Karpas-422 (cell line): ENCODE measurements around the gene IL6R. TPM values are rescaled to one million over a fixed set of nuclear protein-coding genes. Genes with fewer than 3 reads are reported as not detected.
A peak's percentile ranks its signal among the peaks of the same experiment; 100 is the strongest.

Source experiments
- DNase-seq: peaks from one replicate; pipeline ENCODE4 v3.0.0-alpha.2; 2015
- H2AFZ ChIP-seq: fragments of 200-600 bp; sonication (generic); 2 replicates; pipeline ENCODE4 v1.6.1; 2014; ENCODE audit warnings: antibody characterized with exemption, low read length, mixed read lengths
- H3K27ac ChIP-seq: fragments of 200-600 bp; sonication (generic); 2 replicates; pipeline ENCODE4 v1.5.1; 2014; ENCODE audit warnings: mild to moderate bottlenecking, low read length, moderate library complexity
- H3K27me3 ChIP-seq: fragments of 200-600 bp; sonication (generic); 2 replicates; pipeline ENCODE4 v1.6.1; 2014; ENCODE audit warnings: low read length, mixed read lengths
- H3K36me3 ChIP-seq: fragments of 200-600 bp; sonication (generic); 2 replicates; pipeline ENCODE4 v1.6.1; 2014; ENCODE audit warnings: low read length, mixed read lengths; ENCODE audit not compliant: insufficient read depth
- H3K4me1 ChIP-seq: fragments of 200-600 bp; sonication (generic); 2 replicates; pipeline ENCODE4 v1.6.1; 2014; ENCODE audit warnings: mild to moderate bottlenecking, low read length, mixed read lengths
- H3K4me2 ChIP-seq: fragments of 200-600 bp; sonication (generic); 2 replicates; pipeline ENCODE4 v1.6.1; 2014; ENCODE audit warnings: low read length, low read depth, mild to moderate bottlenecking; ENCODE audit not compliant: poor library complexity, severe bottlenecking
- H3K4me3 ChIP-seq: fragments of 200-600 bp; sonication (generic); 2 replicates; pipeline ENCODE4 v1.5.1; 2014; ENCODE audit warnings: mild to moderate bottlenecking, antibody characterized with exemption, low read length, mixed read lengths
- H3K79me2 ChIP-seq: fragments of 200-600 bp; sonication (generic); 2 replicates; pipeline ENCODE4 v1.6.1; 2014; ENCODE audit warnings: mild to moderate bottlenecking, low read length, mixed read lengths
- H3K9ac ChIP-seq: fragments of 200-600 bp; sonication (generic); 2 replicates; pipeline ENCODE4 v1.6.0; 2014; ENCODE audit warnings: low read length
- H3K9me2 ChIP-seq: fragments of 200-600 bp; sonication (generic), shearing (Covaris generic); replicated peaks from 2 replicates; pipeline ENCODE4 v1.6.0; 2014; ENCODE audit warnings: mild to moderate bottlenecking, low read length, moderate library complexity; ENCODE audit not compliant: insufficient read depth
- H3K9me3 ChIP-seq: fragments of 300-700, 200-600 bp; sonication (generic); 2 replicates; pipeline ENCODE4 v1.6.1; 2014; ENCODE audit warnings: low read length, mixed read lengths
- H4K20me1 ChIP-seq: fragments of 200-600 bp; sonication (generic); 2 replicates; pipeline ENCODE4 v1.6.1; 2014; ENCODE audit warnings: mild to moderate bottlenecking, antibody characterized with exemption, low read length, low read depth; ENCODE audit not compliant: insufficient read depth
- total RNA-seq: library from RNA; depleted of rRNA; stranded (reverse); fragments of >200 nt; shearing (Covaris generic); gene quantifications from 2 replicates; pipeline ENCODE4 v1.2.3, GENCODE V29; 2014; ENCODE audit warnings: low replicate concordance

Gene IL6R
- total RNA-seq, 1 experiment from 2014 or later, result not detected

- H3K4me3 ChIP-seq, result no peak overlapping the region
- no peak overlapping the region for H3K4me2 ChIP-seq
- no peak for DNase-seq
- no peaks in the 10 kb centered on the region for H3K36me3 ChIP-seq
- no peak overlapping the region for H3K9ac ChIP-seq
- H3K4me1 ChIP-seq, result peaks cover 32% of the 10 kb centered on the region
- no peaks in the 10 kb centered on the region; the same call in 1 of the 2 replicates for H4K20me1 ChIP-seq
- H3K9me2 ChIP-seq, result no peaks in the 10 kb centered on the region
- H3K27me3 ChIP-seq, result peaks cover 5% of the 10 kb centered on the region; the same call in 1 of the 2 replicates
- no peak overlapping the region for H2AFZ ChIP-seq
- no peaks in the 10 kb centered on the region for H3K79me2 ChIP-seq
- no peaks in the 10 kb centered on the region for H3K9me3 ChIP-seq
- H3K27ac ChIP-seq, result no peak overlapping the region
Observed at GRCh38 chr1:154403261-154403943, 1.7 kb upstream of the IL6R start.

DNA sequence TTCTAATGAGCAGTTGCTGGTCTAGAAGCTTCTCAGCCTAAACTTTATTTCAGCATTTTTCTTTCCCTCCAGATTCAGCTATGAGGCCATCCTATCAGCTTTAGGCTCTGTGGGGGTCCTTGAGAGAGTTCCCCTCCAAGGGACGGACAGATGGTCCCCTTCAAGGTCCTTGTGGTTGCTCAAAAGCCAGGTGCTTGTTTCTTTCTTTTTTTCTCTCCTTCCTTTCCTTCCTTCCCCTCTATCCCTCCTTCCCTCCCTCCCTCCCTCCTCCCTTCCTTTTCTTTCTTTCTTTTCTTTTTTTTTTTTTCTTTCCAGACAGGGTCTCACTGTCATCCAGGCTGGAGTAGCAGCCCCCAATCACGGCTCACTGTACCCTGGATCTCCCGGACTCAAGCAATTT lies 1.2 kb upstream of the IL6R start:
- Histone ChIP-seq H3K27ac (no peak overlapping the region), H4K20me1 (no peaks in the 10 kb centered on the region; the same call in 1 of the 2 replicates), H3K27me3 (peaks cover 5% of the 10 kb centered on the region; the same call in 1 of the 2 replicates), H2AFZ (no peak overlapping the region), H3K4me3 (no peak overlapping the region), H3K79me2 (no peaks in the 10 kb centered on the region), H3K9me2 (no peaks in the 10 kb centered on the region), H3K9ac (no peak overlapping the region), H3K36me3 (no peaks in the 10 kb centered on the region), H3K4me2 (no peak overlapping the region), H3K4me1 (peaks cover 32% of the 10 kb centered on the region), H3K9me3 (no peaks in the 10 kb centered on the region)
- DNase-seq, result no peak

DNA sequence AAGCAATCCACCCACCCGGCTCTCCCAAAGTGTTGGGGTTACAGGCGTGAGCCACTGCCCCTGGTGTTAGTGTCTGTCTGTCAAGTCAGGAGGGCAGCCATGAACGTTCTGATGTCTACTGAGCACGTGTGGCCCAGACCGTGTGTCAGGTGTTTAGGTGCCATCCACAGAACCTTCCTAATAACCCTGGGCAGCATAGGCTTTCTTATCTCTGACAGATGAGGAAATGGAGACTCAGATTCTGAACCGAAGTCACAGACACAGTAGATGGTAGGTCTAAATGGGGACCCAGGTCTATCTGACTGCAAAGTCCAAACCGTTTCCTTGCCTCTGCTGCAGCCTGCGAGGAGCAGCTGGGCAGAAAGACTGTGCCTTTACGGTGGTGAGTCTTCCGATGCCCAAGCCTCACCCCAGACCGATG lies 622 bp upstream of the IL6R start:
- Histone ChIP-seq H3K27me3 (peaks cover 5% of the 10 kb centered on the region; the same call in 1 of the 2 replicates), H3K79me2 (no peaks in the 10 kb centered on the region), H3K27ac (no peak overlapping the region), H3K4me1 (peaks cover 32% of the 10 kb centered on the region), H3K9me2 (no peaks in the 10 kb centered on the region), H2AFZ (0 out of 2 replicates have a peak overlapping the region, but pooled peaks have one; percentile 56), H4K20me1 (no peaks in the 10 kb centered on the region; the same call in 1 of the 2 replicates), H3K4me2 (peak overlapping the region; percentile 63), H3K36me3 (no peaks in the 10 kb centered on the region), H3K4me3 (peak overlapping the region; percentile 49; the same call in 1 of the 2 replicates), H3K9me3 (no peaks in the 10 kb centered on the region), H3K9ac (no peak overlapping the region)
- peak; percentile 43 for DNase-seq

DNA sequence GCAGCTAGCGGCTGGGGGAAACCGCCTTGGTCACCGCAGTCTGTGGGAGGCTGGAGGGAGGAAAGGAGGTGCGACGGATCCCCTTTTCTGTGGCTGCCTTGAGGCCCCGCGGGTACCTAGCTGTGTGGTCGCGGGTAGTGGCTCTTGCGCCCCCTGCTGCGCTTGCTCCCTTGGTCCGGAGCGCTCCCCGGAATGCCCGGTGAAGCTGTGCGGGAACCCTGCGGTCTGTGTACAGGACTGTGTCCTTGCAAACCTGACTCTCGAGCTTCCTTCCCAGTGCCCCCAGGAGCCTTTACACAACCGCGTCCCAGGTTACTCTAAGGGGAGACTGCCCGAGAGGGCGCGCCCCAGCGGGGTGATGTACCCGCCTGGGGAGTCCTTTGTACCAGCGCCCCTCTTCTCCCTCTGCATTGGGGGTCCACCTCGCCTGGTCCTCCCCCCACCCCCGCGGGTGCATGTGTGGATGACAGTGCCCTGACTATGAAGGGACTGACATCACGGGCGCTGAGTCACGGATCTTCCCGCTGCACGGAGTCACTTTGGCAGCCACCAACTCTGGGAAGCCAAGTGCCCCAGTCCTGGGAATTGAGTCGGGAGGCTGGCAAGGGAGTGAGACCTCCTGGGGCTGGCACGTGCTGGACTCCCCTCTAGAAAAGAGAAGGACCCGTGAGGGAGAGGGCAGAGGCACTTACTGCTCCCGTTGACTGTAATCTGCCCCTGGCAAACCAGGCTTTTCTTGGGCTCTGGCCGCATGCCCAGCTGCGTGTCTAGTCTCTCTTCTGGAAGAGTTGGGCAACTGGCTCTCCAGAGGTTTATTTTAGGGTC lies 816 bp downstream of the IL6R start:
- H3K9me2 ChIP-seq, result no peaks in the 10 kb centered on the region
- no peaks in the 10 kb centered on the region for H3K79me2 ChIP-seq
- H3K4me1 ChIP-seq, result peaks cover 32% of the 10 kb centered on the region
- no peak overlapping the region for H2AFZ ChIP-seq
- H3K36me3 ChIP-seq, result no peaks in the 10 kb centered on the region
- H3K27ac ChIP-seq, result no peak overlapping the region
- peaks cover 5% of the 10 kb centered on the region; the same call in 1 of the 2 replicates for H3K27me3 ChIP-seq
- H3K9me3 ChIP-seq, result no peaks in the 10 kb centered on the region
- peak; percentile 49 for DNase-seq
- H4K20me1 ChIP-seq, result no peaks in the 10 kb centered on the region; the same call in 1 of the 2 replicates
- peak overlapping the region; percentile 63 for H3K4me2 ChIP-seq
- H3K4me3 ChIP-seq, result peak overlapping the region; percentile 49; the same call in 1 of the 2 replicates
- H3K9ac ChIP-seq, result peak overlapping the region; percentile 48

DNA sequence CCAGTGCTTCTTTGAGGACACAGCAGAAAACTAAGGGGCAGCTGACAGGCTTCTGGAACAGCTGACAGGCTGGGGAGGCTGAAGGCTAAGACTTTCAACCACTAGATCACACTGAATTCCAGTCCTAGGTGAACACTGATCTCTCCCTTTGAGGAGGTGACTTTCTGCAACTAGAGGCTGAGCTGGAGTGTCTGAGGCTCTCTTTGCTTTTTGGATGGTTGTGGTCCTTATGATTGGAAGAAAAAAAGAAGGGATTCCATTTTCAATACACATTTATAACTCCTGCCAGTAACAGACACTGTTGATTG lies 1.4 kb downstream of the IL6R start:
- H4K20me1 ChIP-seq, result no peaks in the 10 kb centered on the region; the same call in 1 of the 2 replicates
- no peak for DNase-seq
- peaks cover 32% of the 10 kb centered on the region for H3K4me1 ChIP-seq
- H3K27ac ChIP-seq, result no peak overlapping the region
- H3K4me3 ChIP-seq, result no peak overlapping the region
- H3K36me3 ChIP-seq, result no peaks in the 10 kb centered on the region
- H3K9me2 ChIP-seq, result no peaks in the 10 kb centered on the region
- H3K4me2 ChIP-seq, result no peak overlapping the region
- H3K27me3 ChIP-seq, result peaks cover 5% of the 10 kb centered on the region; the same call in 1 of the 2 replicates
- H3K79me2 ChIP-seq, result no peaks in the 10 kb centered on the region
- no peak overlapping the region for H3K9ac ChIP-seq
- H3K9me3 ChIP-seq, result no peaks in the 10 kb centered on the region
- H2AFZ ChIP-seq, result no peak overlapping the region

DNA sequence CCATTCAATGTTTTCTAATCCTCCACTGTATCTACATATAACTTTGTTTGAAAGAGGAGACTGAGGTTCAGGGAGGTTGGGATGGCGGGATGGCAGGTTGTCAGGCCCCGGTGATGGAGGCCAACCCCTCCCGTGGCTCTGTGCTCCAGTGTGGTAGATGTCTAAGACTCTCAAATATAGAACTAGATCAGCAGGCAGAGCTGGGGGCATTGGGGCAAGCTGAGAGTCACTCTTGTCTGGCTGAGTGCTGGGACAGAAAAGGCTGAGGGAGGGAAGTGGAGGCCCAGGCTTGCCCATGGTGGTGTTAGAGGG lies 1.7 kb downstream of the IL6R start:
- Histone ChIP-seq H4K20me1 (no peaks in the 10 kb centered on the region; the same call in 1 of the 2 replicates), H3K9me3 (no peaks in the 10 kb centered on the region), H3K4me1 (peaks cover 32% of the 10 kb centered on the region), H3K9me2 (no peaks in the 10 kb centered on the region), H3K36me3 (no peaks in the 10 kb centered on the region), H3K9ac (no peak overlapping the region), H3K27ac (no peak overlapping the region), H3K4me2 (no peak overlapping the region), H3K4me3 (no peak overlapping the region), H3K27me3 (peaks cover 5% of the 10 kb centered on the region; the same call in 1 of the 2 replicates), H3K79me2 (no peaks in the 10 kb centered on the region), H2AFZ (no peak overlapping the region)
- no peak for DNase-seq

DNA sequence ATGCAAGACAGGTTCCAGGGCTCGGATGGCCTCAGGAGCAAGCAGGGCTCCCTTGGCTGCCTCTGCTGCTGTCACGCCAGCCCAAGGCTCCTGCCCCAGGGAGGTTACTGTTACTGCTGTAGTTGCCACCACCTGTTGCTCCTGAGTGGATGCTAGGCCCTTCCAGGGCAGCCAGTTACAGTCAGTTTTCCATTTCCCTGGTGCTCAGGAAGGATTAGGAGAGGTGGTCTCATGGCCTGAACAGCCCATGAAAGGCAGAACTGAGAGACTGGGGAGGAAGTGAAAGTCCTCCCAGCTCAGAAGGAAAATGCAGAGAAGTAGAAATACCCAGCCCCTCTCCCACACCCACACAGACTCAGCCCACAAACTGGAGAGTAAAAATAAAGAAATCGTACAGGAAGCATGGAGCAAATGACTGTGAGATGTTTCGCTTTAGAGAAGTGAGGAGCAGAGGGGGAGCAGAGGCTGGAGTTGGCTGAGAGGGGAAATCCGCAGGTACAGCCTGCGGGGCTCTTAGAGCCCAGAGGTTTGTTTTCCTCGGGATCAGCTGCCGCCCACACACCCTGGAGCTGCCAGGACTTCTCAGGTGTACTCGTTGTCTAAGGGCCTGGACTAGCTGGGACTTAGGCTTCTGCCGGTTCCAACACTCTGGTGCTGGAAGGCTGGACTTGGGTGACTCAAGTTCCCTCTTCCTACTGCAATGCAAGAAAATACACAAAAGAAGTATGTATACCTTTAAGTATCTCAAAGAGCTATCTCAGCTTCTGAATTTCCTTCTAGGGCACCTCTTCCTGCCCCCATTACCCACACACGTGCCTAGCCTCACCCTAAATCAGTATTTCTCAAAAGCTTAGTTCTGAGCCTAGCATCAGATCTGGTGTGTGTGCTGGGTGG lies 2.3 kb downstream of the IL6R start:
- peak overlapping the region; percentile 48 for H3K4me2 ChIP-seq
- H3K4me3 ChIP-seq, result no peak overlapping the region
- H3K79me2 ChIP-seq, result no peaks in the 10 kb centered on the region
- H3K9ac ChIP-seq, result no peak overlapping the region
- H3K27me3 ChIP-seq, result peaks cover 5% of the 10 kb centered on the region; the same call in 1 of the 2 replicates
- H3K9me3 ChIP-seq, result no peaks in the 10 kb centered on the region
- peak; percentile 43 for DNase-seq
- no peak overlapping the region for H3K27ac ChIP-seq
- no peaks in the 10 kb centered on the region for H3K9me2 ChIP-seq
- H2AFZ ChIP-seq, result no peak overlapping the region
- no peaks in the 10 kb centered on the region for H3K36me3 ChIP-seq
- no peaks in the 10 kb centered on the region; the same call in 1 of the 2 replicates for H4K20me1 ChIP-seq
- H3K4me1 ChIP-seq, result peaks cover 32% of the 10 kb centered on the region
